ENCODE measurements around the gene TAX1BP1.
"Not testable (repeated sequence)": the region's sequence is repeated elsewhere in the genome, so short reads cannot be mapped to it uniquely, and the experiment has no call there.

TAX1BP1 gene

GRCh38 chr7:27850531-27850930 lies 110.6 kb downstream of the TAX1BP1 start:
- no peak for DNase-seq

- not testable (repeated sequence) for DNase-seq
Measured at GRCh38 chr7:27856703-27857485, 116.9 kb downstream of the TAX1BP1 start.

GRCh38 chr7:27860800-27861199 lies 120.8 kb downstream of the TAX1BP1 start:
- DNase-seq = no peak

- DNase-seq = no peak
Measured at GRCh38 chr7:27861747-27862146, 121.8 kb downstream of the TAX1BP1 start.

DNA sequence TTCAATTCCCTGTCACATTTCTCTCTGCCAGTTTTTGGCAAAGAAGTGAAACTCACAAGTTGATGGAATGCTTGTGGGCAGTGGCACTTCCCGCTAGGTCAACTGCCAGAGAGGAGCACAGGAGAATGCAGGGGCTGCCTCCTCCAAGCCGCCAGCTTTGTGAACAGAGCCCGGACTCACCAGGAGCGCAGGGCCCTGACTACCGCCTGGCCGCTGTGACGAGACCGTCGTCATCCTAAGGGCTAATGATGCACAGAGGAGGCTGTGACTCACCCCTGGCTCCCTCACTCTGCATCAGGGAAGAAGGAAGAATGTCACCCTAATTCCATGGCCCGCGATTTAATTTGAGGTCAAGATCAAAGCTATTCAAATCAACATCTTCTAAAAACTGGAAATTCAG lies 123.9 kb downstream of the TAX1BP1 start:
- DNase-seq = no peak

- no peak for DNase-seq
Measured at GRCh38 chr7:27866256-27866655, 126.3 kb downstream of the TAX1BP1 start.

DNA sequence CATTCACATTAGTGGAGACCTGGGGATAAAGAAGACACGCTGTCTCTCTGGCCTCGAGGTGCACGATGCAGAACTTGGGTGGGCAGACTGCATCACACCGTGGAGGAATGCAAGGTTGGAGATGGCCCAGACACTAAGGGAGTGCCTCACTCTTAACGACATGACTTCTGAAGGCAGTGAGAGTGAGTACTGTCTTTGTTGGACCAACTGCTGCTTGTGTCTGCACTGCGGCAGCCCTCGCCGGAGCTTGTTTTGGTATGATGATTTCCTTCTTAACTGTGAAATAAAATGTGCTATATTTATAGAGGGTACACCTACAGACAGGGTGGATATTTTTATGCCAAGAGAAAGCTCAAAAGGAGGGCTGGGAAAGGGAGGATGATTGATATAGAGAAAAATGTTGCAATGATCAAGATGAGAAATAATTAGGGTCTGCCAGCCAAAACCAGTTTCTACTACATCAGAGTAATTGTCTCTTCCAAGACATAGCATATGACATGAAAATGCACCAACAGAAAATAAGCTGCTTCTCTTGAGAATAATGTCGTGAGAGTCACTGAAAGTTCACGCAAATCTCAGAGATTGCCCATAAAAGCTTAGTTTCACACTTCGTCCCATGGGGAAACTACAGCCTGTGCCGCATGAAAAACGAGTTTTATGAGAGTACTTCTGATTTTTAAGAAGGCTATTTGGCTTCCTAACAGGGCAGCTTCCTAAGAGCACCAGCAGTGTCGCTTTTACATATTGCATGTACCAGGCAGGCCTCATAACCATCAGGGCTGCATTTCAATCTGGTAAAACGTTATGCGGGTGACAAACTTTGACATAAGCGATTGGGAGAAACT lies 127.1 kb downstream of the TAX1BP1 start:
- no peak for DNase-seq

DNA sequence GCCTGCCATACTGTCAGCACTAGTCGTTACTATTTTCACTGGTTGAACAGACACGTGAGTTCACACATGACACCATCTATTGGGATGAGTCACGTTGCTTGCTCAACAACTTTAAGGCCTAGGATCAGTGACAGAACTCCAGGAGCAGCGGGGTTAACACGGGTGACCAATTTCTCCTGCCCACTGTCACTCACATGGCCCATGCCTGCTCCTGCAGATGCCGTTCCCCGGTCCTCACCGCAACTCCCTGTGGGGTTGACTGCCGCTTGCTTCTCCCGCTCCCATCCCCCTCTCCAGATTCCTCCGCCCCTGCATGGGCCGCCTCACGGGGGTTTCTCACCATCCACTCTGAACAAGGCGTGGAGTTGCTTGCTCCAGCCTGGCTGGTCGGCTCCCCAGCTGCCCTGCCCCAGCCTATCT lies 128.2 kb downstream of the TAX1BP1 start:
- DNase-seq = no peak

GRCh38 chr7:27869056-27869455 lies 129.1 kb downstream of the TAX1BP1 start:
- no peak for DNase-seq

DNA sequence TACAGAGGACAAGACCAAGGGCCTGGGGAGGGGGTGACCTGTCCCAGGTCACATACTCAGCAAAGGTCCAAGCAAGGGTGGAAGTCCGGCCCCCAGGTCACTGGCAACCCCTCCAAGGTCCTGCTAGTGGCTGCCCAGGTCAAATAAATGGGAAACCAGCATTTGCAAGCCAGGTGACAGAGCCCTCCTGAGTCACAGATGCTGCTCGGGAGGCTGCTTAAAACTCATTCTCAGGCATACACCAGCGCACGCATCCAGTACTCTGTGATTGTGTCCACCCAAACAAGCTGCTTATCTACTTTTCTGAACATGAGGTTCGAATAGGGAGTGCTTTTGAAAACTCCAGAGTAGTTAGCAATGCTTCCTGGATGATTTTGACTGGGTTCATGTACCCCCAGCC lies 130.6 kb downstream of the TAX1BP1 start:
- DNase-seq = no peak

- no peak for DNase-seq
Measured at GRCh38 chr7:27871086-27871485, 131.1 kb downstream of the TAX1BP1 start.

DNA sequence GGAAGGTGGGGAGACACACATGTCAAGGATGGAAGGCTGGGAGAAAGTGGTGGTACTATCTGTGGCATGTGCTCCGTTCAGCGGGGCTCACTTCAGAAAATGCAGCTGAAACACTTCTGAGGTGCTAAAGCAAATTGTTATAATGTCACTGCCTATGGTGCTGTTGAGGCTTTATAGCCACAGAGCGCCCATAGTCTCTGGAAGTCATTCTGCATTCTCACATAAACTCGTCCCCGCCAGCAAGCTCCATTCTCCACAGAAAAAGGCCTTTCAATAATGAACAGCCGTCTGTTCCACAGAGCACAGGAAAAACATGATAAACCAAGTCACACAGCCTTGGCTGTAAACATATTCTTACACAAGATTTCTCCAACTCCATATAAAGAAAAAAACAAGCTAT lies 131.9 kb downstream of the TAX1BP1 start:
- DNase-seq = no peak

GRCh38 chr7:27872356-27873275 lies 132.7 kb downstream of the TAX1BP1 start:
- no peak for DNase-seq

GRCh38 chr7:27873981-27874957 lies 134.3 kb downstream of the TAX1BP1 start:
- no peak for DNase-seq

DNA sequence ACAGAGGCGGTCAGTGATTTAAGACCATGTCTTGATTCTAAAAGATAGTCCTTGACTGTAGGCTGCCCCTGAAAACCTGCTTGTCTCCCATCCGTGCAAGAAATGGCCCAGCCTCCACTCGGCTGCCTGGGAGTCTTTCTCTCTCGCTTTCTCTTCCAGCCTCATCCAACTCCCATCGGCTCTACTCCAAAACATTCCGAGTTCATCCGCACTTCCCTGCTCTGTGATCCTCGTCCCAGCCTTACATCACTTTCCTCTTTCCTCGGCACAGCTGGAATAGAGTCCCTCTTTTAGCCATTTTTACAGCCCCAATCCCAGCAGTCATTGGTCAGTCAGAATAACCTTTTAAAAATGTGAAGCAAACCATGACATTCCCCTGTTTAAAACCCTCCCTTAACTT lies 135.1 kb downstream of the TAX1BP1 start:
- no peak for DNase-seq

DNA sequence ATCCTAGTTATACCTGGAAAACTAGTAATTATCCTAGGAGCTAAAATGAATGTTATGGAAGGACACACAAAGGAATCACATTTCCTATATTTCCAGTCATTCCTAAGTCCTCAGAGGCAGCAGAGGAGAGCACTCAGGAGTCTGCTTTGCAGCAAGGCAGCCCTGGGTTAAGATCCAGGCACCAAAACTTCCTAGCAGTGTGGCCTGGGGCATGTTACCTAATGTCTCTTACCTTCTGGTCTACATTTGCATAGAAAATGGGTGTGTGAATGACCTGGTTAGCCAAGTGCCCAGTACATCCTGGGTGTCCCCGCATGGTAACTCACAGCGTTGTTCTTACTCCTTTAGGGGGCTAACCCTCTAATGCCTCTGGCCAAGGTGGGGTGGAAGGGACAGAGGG lies 135.9 kb downstream of the TAX1BP1 start:
- DNase-seq = no peak

DNA sequence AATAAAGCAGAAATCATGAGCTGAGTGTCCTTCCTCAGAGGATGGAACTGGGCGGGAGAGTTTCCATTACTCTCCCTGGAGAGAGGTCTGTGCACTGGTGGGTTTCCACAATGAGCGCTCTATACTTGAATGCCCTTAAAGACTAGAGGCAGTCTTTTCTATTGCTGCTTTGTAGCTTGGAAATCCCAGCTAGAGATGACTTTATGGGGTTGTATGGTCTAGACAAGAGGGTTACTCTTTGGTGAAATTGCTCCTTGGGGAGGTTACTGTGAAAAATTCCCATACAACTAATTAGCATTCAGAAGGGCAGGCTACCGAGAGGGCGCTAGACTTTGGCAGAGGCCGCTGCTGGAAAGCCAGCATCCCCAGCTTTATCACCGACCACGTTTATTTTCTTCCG lies 136.8 kb downstream of the TAX1BP1 start:
- DNase-seq = no peak

All from NCI-H1930 (cell line).